Panc1 (cell line): ENCODE results near the gene DLG5. TPM values are rescaled to one million over a fixed set of nuclear protein-coding genes. Genes with fewer than 3 reads are reported as not detected.

ENCODE experiments used
- ATAC-seq: fragments of 200-7000 bp; cut with Tn5 transposase; 2 replicates; pipeline ENCODE4 v1.9.1; 2020; ENCODE audit warnings: mild to moderate bottlenecking, moderate library complexity
- BruUV-seq: library from RNA; stranded (reverse); fragments of 400-500 nt; replicated peaks from 2 replicates; lab custom pipeline; 2021; lab: Mats Ljungman, UMichigan
- CTCF ChIA-PET: fragments of 300-600 bp; sonication (Branson Sonifier 250); formaldehyde crosslinking; loops from one replicate; lab custom pipeline; 2022; ENCODE audit warnings: antibody characterized with exemption; lab: Charles Lee
- POLR2A ChIA-PET: fragments of 300-600 bp; sonication (Branson Sonifier 250); formaldehyde crosslinking; loops from one replicate; lab custom pipeline; 2022; ENCODE audit warnings: antibody characterized with exemption; lab: Charles Lee
- DNase-seq: peaks from one replicate; pipeline ENCODE4 v3.0.0-alpha.2; 2010; ENCODE audit warnings: low read depth, low spot score
- H3K27ac ChIP-seq: 2 replicates; pipeline ENCODE4 v1.5.1; 2011; ENCODE audit warnings: mild to moderate bottlenecking, low read length, inconsistent platforms
- H3K27me3 ChIP-seq: fragments of 200-500 bp; sonication (Bioruptor generic); 2 replicates; pipeline ENCODE4 v1.6.0; 2014; ENCODE audit warnings: low read length, inconsistent platforms; ENCODE audit not compliant: control insufficient read depth, insufficient read depth
- H3K36me3 ChIP-seq: fragments of 200-500 bp; sonication (Bioruptor generic); 2 replicates; pipeline ENCODE4 v1.5.1; 2014; ENCODE audit warnings: inconsistent platforms, mild to moderate bottlenecking, low read length, moderate library complexity; ENCODE audit not compliant: control insufficient read depth, insufficient read depth
- H3K4me1 ChIP-seq: 2 replicates; pipeline ENCODE4 v1.5.1; 2011; ENCODE audit warnings: inconsistent platforms, mild to moderate bottlenecking, low read length, moderate library complexity; ENCODE audit not compliant: control insufficient read depth, insufficient read depth
- H3K4me3 ChIP-seq, 2 experiments: 2 replicates each; pipeline ENCODE4 v1.5.1; 2011 to 2012; ENCODE audit warnings: low read depth in 2 of 2, low read length in 2 of 2, mild to moderate bottlenecking in 2 of 2, inconsistent platforms in 1 of 2, moderate library complexity in 1 of 2
- H3K9me3 ChIP-seq: fragments of 200-500 bp; sonication (Bioruptor generic); 2 replicates; pipeline ENCODE4 v1.5.1; 2014; ENCODE audit warnings: low read depth, mild to moderate bottlenecking, inconsistent platforms, low read length, moderate library complexity; ENCODE audit not compliant: control insufficient read depth, insufficient read depth
- CTCF ChIP-seq: fragments of 450-650 bp; IDR thresholded peaks from 2 replicates; pipeline ENCODE4 v1.5.1; 2017; ENCODE audit warnings: mild to moderate bottlenecking
- POLR2AphosphoS5 ChIP-seq: IDR thresholded peaks from 2 replicates; pipeline ENCODE4 v1.6.1; 2012; ENCODE audit warnings: mild to moderate bottlenecking, low read depth, low read length, moderate library complexity
- REST ChIP-seq, 2 experiments: IDR thresholded peaks; 2 replicates each; pipeline ENCODE4 v1.6.1; 2011 to 2012; ENCODE audit warnings: low read depth in 2 of 2, control low read depth in 1 of 2, low read length in 1 of 2, mild to moderate bottlenecking in 1 of 2, moderate library complexity in 1 of 2; ENCODE audit not compliant: insufficient read depth in 1 of 2
- SIN3A ChIP-seq: IDR thresholded peaks from 2 replicates; pipeline ENCODE4 v1.6.1; 2012; ENCODE audit warnings: low read depth, mild to moderate bottlenecking, low read length, moderate library complexity, borderline replicate concordance; ENCODE audit not compliant: insufficient read depth
- TCF7L2 ChIP-seq: IDR thresholded peaks from 2 replicates; pipeline ENCODE4 v1.6.1; 2011; ENCODE audit warnings: mild to moderate bottlenecking, low read depth, low read length, inconsistent platforms
- in situ Hi-C: cut with HindIII; loops from 2 replicates; pipeline ENCODE4 v1.10.0; 2016; ENCODE audit warnings: low sequenced_read_pairs, low pct_unique_long_range_greater_than_20kb
- intact Hi-C: fragments of 100-400 bp; cut with micrococcal nuclease; formaldehyde crosslinking; loops from one replicate; pipeline ENCODE4 v1.10.0; 2022; ENCODE audit not compliant: unreplicated experiment
- total RNA-seq: library from RNA; stranded (reverse); gene quantifications from one replicate; pipeline ENCODE4 v1.2.1, GENCODE V29; 2021; ENCODE audit not compliant: unreplicated experiment

The DLG5 gene
- total RNA-seq, 1 experiment from 2014 or later, result 85.6 TPM

- no peak for ATAC-seq
- no peak overlapping the region for H3K27ac ChIP-seq
- no peaks in the 10 kb centered on the region for H3K27me3 ChIP-seq
- no peak for TF ChIP-seq POLR2AphosphoS5
- TF ChIP-seq SIN3A, result no peak
- TF ChIP-seq TCF7L2, result no peak
- no peak for TF ChIP-seq CTCF
- TF ChIP-seq REST (IDR thresholded peaks at IDR 0.05; ENCODE audit: insufficient read depth in 1 of 2, low read depth in 2 of 2, low read length in 1 of 2), result no peak
- CTCF ChIA-PET, result no interaction called here
- H3K9me3 ChIP-seq, result no peaks in the 10 kb centered on the region
- intact Hi-C loops, result no loop called here
- in situ Hi-C loops, result no loop called here
- no peak for DNase-seq
- POLR2A ChIA-PET, result no interaction called here
- H3K4me3 ChIP-seq, result no peak overlapping the region
- H3K36me3 ChIP-seq, result no peaks in the 10 kb centered on the region
- H3K4me1 ChIP-seq, result peaks cover 15% of the 10 kb centered on the region
- BruUV-seq, result no TSS peak
These were observed 30.5 kb downstream of the DLG5 start for GRCh38 chr10:77896058-77896457.

- CTCF ChIA-PET, result interaction anchor here (0.7 kb wide), 1 partner anchor 18 kb away, joined by 3 read pairs; no protein-coding TSS in a partner anchor
- in situ Hi-C loops, result no loop called here
- H3K9me3 ChIP-seq, result no peaks in the 10 kb centered on the region
- no peak for ATAC-seq
- no peak overlapping the region for H3K4me3 ChIP-seq
- intact Hi-C loops, result no loop called here
- H3K4me1 ChIP-seq, result peaks cover 8% of the 10 kb centered on the region
- TF ChIP-seq POLR2AphosphoS5 (no peak), CTCF (no peak), SIN3A (no peak), TCF7L2 (no peak), REST (IDR thresholded peaks at IDR 0.05; ENCODE audit: insufficient read depth in 1 of 2, low read depth in 2 of 2, low read length in 1 of 2) (no peak)
- no peaks in the 10 kb centered on the region for H3K36me3 ChIP-seq
- POLR2A ChIA-PET, result no interaction called here
- no TSS peak for BruUV-seq
- no peak overlapping the region for H3K27ac ChIP-seq
- H3K27me3 ChIP-seq, result no peaks in the 10 kb centered on the region
- no peak for DNase-seq
These were observed 32.5 kb downstream of the DLG5 start for GRCh38 chr10:77894058-77894457.
